Fibroblast of pulmonary artery (primary cell): Measurements from ENCODE around the gene SMURF1.

ENCODE experiments used
- DNase-seq: peaks from one replicate; pipeline ENCODE4 v3.0.0-alpha.2; 2010; ENCODE audit warnings: low read depth
- H3K4me3 ChIP-seq: replicated peaks from 2 replicates; pipeline ENCODE4 v1.5.1; 2011; ENCODE audit warnings: low read depth, mild to moderate bottlenecking, control low read depth, low read length, moderate library complexity
- CTCF ChIP-seq: IDR thresholded peaks from 2 replicates; pipeline ENCODE4 v1.5.1; 2011; ENCODE audit warnings: mild to moderate bottlenecking, control low read depth, low read length, inconsistent platforms; ENCODE audit errors: missing control alignments

Gene SMURF1

GRCh38 chr7:99008181-99008631 lies 135.7 kb downstream of the SMURF1 start:
- DNase-seq = no peak
- no peak overlapping the region for H3K4me3 ChIP-seq

GRCh38 chr7:99006739-99007424 lies 137.0 kb downstream of the SMURF1 start:
- DNase-seq = no peak
- no peak overlapping the region for H3K4me3 ChIP-seq
- TF ChIP-seq CTCF = no peak

More at GRCh38 chr7:99008181-99008631, 135.7 kb downstream of the SMURF1 start:
- TF ChIP-seq CTCF = no peak

- TF ChIP-seq CTCF = no peak
- DNase-seq = no peak
- H3K4me3 ChIP-seq = no peak overlapping the region
Observed at GRCh38 chr7:99005776-99006175, 138.1 kb downstream of the SMURF1 start.

- no peak overlapping the region for H3K4me3 ChIP-seq
- no peak for DNase-seq
- no peak for TF ChIP-seq CTCF
Observed at GRCh38 chr7:99004781-99005500, 139.0 kb downstream of the SMURF1 start.

GRCh38 chr7:99004216-99004615 lies 139.7 kb downstream of the SMURF1 start:
- H3K4me3 ChIP-seq = no peak overlapping the region
- TF ChIP-seq CTCF = no peak
- peak; percentile 10 for DNase-seq

GRCh38 chr7:99003419-99003818 lies 140.5 kb downstream of the SMURF1 start:
- no peak overlapping the region for H3K4me3 ChIP-seq
- no peak for TF ChIP-seq CTCF
- DNase-seq = no peak

- no peak overlapping the region for H3K4me3 ChIP-seq
- DNase-seq = no peak
- TF ChIP-seq CTCF = no peak
Observed at GRCh38 chr7:99002827-99003212, 141.1 kb downstream of the SMURF1 start.
